H1 (cell line): ENCODE results near the gene KCNJ5.

ENCODE experiments used
- CEBPB ChIP-seq: IDR thresholded peaks from 2 replicates; pipeline ENCODE4 v1.6.1; 2012; ENCODE audit warnings: low read depth, low read length
- CTCF ChIP-seq, 3 experiments: IDR thresholded peaks; 1 replicate in 2 of 3; 2 replicates in 1 of 3; pipeline versions ENCODE4 v1.5.1 to v1.6.1; 2011; ENCODE audit warnings: low read length in 3 of 3, mild to moderate bottlenecking in 3 of 3, inconsistent platforms in 2 of 3, low read depth in 1 of 3, moderate library complexity in 1 of 3; ENCODE audit not compliant: insufficient read depth in 1 of 3; ENCODE audit errors: control extremely low read depth in 1 of 3
- EP300 ChIP-seq, 2 experiments: IDR thresholded peaks; 1 replicate in 1 of 2; 2 replicates in 1 of 2; pipeline ENCODE4 v1.6.1; 2011 to 2012; ENCODE audit warnings: low read depth in 2 of 2, low read length in 2 of 2, mild to moderate bottlenecking in 2 of 2, borderline replicate concordance in 1 of 2, inconsistent platforms in 1 of 2, moderate library complexity in 1 of 2
- GTF2F1 ChIP-seq: IDR thresholded peaks from 2 replicates; pipeline ENCODE4 v1.6.1; 2012; ENCODE audit warnings: low read depth, low read length, improper control_type of control experiment, borderline replicate concordance
- KDM4A ChIP-seq: IDR thresholded peaks from one replicate; pipeline ENCODE4 v1.7.1; 2012; ENCODE audit warnings: low read depth, mild to moderate bottlenecking, moderate library complexity, low read length, inconsistent platforms; ENCODE audit not compliant: severe bottlenecking
- POLR2A ChIP-seq, 2 experiments: IDR thresholded peaks; 1 replicate in 1 of 2; 2 replicates in 1 of 2; pipeline ENCODE4 v1.6.1; 2011; ENCODE audit warnings: low read depth in 2 of 2, low read length in 2 of 2, mild to moderate bottlenecking in 2 of 2; ENCODE audit errors: control extremely low read depth in 1 of 2
- POLR2AphosphoS5 ChIP-seq: IDR thresholded peaks from 2 replicates; pipeline ENCODE4 v1.6.1; 2011; ENCODE audit warnings: low read depth, low read length
- RAD21 ChIP-seq, 2 experiments: IDR thresholded peaks in 1 of 2; conservative IDR thresholded peaks in 1 of 2; 2 replicates each; pipeline ENCODE4 v1.6.1; 2011; ENCODE audit warnings: low read depth in 2 of 2, low read length in 2 of 2, improper control_type of control experiment in 1 of 2, inconsistent platforms in 1 of 2, mild to moderate bottlenecking in 1 of 2, moderate library complexity in 1 of 2
- TAF1 ChIP-seq: IDR thresholded peaks from 2 replicates; pipeline ENCODE4 v1.6.1; 2011; ENCODE audit warnings: mild to moderate bottlenecking, low read depth, low read length
- USF2 ChIP-seq: IDR thresholded peaks from 2 replicates; pipeline ENCODE4 v1.6.1; 2011; ENCODE audit warnings: low read length, improper control_type of control experiment
- YY1 ChIP-seq: IDR thresholded peaks from 2 replicates; pipeline ENCODE4 v1.6.1; 2011; ENCODE audit warnings: low read depth, mild to moderate bottlenecking, low read length

GRCh38 chr11:128910576-128910975, 19.4 kb downstream of the KCNJ5 start:
- no peak for TF ChIP-seq GTF2F1
- no peak for TF ChIP-seq KDM4A
- TF ChIP-seq CTCF (IDR thresholded peaks at IDR 0.05; ENCODE audit: control extremely low read depth in 1 of 3, insufficient read depth in 1 of 3, low read depth in 1 of 3, low read length in 3 of 3) = no peak
- no peak for TF ChIP-seq POLR2A (IDR thresholded peaks at IDR 0.05; ENCODE audit: control extremely low read depth in 1 of 2, low read depth in 2 of 2, low read length in 2 of 2)
- no peak for TF ChIP-seq CEBPB
- TF ChIP-seq RAD21 (IDR thresholded peaks at IDR 0.05 in 1 of 2, conservative IDR thresholded peaks at IDR 0.05 in 1 of 2; ENCODE audit: low read depth in 2 of 2, low read length in 2 of 2) = no peak
- no peak for TF ChIP-seq EP300 (IDR thresholded peaks at IDR 0.05; ENCODE audit: borderline replicate concordance in 1 of 2, low read depth in 2 of 2, low read length in 2 of 2)
- no peak for TF ChIP-seq USF2
- no peak for TF ChIP-seq POLR2AphosphoS5
- no peak for TF ChIP-seq TAF1
- no peak for TF ChIP-seq YY1
